Activated CD8-positive, alpha-beta T cell treated with anti-CD3 and anti-CD28 coated beads for 36 hours (primary cell): Measurements from ENCODE around the gene STXBP6. TPM values are rescaled to one million over a fixed set of nuclear protein-coding genes. Genes with fewer than 3 reads are reported as not detected.
"Not testable (repeated sequence)": the region's sequence is repeated elsewhere in the genome, so short reads cannot be mapped to it uniquely, and the experiment has no call there.

Experiments
- ATAC-seq: fragments of 200-7000 bp; cut with Tn5 transposase; one replicate; pipeline ENCODE4 v1.10.0; 2021; ENCODE audit warnings: mild to moderate bottlenecking, moderate library complexity
- CTCF ChIA-PET: fragments of 350-600 bp; sonication (Branson Sonifier 250); formaldehyde crosslinking; loops from one replicate; lab custom pipeline; 2021; ENCODE audit warnings: antibody characterized with exemption; lab: Charles Lee
- POLR2A ChIA-PET: fragments of 350-600 bp; sonication (Branson Sonifier 250); formaldehyde crosslinking; loops from one replicate; lab custom pipeline; 2021; ENCODE audit warnings: antibody characterized with exemption; lab: Charles Lee
- DNase-seq: peaks from one replicate; pipeline ENCODE4 v3.0.0-alpha.2; 2020
- H3K27ac Mint-ChIP-seq: one replicate; pipeline ENCODE4 v1.8.0; 2021; ENCODE audit warnings: mild to moderate bottlenecking, mixed read lengths
- H3K27me3 Mint-ChIP-seq: one replicate; pipeline ENCODE4 v1.8.0; 2021; ENCODE audit warnings: mixed read lengths
- H3K36me3 Mint-ChIP-seq: one replicate; pipeline ENCODE4 v1.8.0; 2021; ENCODE audit warnings: low read depth, mixed read lengths
- H3K4me1 Mint-ChIP-seq: one replicate; pipeline ENCODE4 v1.8.0; 2021; ENCODE audit warnings: low read depth, mixed read lengths
- H3K4me3 Mint-ChIP-seq: one replicate; pipeline ENCODE4 v1.8.0; 2021; ENCODE audit warnings: mild to moderate bottlenecking, moderate library complexity, mixed read lengths
- H3K9me3 Mint-ChIP-seq: one replicate; pipeline ENCODE4 v1.8.0; 2021; ENCODE audit warnings: mixed read lengths
- intact Hi-C: fragments of 100-400 bp; cut with micrococcal nuclease; formaldehyde crosslinking; loops from one replicate; pipeline ENCODE4 v1.10.0; 2022
- total RNA-seq, 2 experiments: library from RNA; stranded (reverse); gene quantifications; one replicate each; pipeline ENCODE4 v1.2.3, GENCODE V29; 2021
- TF ChIP-seq, protein P1 (sequence below): fragments of 200-600 bp; IDR thresholded peaks from one replicate; pipeline ENCODE4 v1.8.0; 2022; ENCODE audit warnings: antibody characterized with exemption, mild to moderate bottlenecking

The STXBP6 gene
- total RNA-seq, 2 experiments from 2014 or later = not detected

- H3K27ac Mint-ChIP-seq = no peak overlapping the region
- DNase-seq = no peak
- H3K27me3 Mint-ChIP-seq = peaks cover 2% of the 10 kb centered on the region
- ATAC-seq = no peak
- CTCF ChIA-PET = no interaction called here
- no peak overlapping the region for H3K4me3 Mint-ChIP-seq
- no peaks in the 10 kb centered on the region for H3K4me1 Mint-ChIP-seq
- intact Hi-C loops = no loop called here
- POLR2A ChIA-PET = no interaction called here
- H3K9me3 Mint-ChIP-seq = no peaks in the 10 kb centered on the region
- H3K36me3 Mint-ChIP-seq = no peaks in the 10 kb centered on the region
- TF ChIP-seq, protein P1, sequence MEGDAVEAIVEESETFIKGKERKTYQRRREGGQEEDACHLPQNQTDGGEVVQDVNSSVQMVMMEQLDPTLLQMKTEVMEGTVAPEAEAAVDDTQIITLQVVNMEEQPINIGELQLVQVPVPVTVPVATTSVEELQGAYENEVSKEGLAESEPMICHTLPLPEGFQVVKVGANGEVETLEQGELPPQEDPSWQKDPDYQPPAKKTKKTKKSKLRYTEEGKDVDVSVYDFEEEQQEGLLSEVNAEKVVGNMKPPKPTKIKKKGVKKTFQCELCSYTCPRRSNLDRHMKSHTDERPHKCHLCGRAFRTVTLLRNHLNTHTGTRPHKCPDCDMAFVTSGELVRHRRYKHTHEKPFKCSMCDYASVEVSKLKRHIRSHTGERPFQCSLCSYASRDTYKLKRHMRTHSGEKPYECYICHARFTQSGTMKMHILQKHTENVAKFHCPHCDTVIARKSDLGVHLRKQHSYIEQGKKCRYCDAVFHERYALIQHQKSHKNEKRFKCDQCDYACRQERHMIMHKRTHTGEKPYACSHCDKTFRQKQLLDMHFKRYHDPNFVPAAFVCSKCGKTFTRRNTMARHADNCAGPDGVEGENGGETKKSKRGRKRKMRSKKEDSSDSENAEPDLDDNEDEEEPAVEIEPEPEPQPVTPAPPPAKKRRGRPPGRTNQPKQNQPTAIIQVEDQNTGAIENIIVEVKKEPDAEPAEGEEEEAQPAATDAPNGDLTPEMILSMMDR = no peak
Observed at GRCh38 chr14:24966579-24966964, 83.4 kb downstream of the STXBP6 start.

- H3K4me3 Mint-ChIP-seq = no peak overlapping the region
- TF ChIP-seq, protein P1 = no peak
- H3K9me3 Mint-ChIP-seq = no peaks in the 10 kb centered on the region
- DNase-seq (no peak), ATAC-seq (no peak)
- peaks cover 2% of the 10 kb centered on the region for H3K27me3 Mint-ChIP-seq
- POLR2A ChIA-PET = no interaction called here
- H3K4me1 Mint-ChIP-seq = no peaks in the 10 kb centered on the region
- CTCF ChIA-PET = interaction anchor here (1.3 kb wide), 1 partner anchor 12 kb away, joined by 4 read pairs; no protein-coding TSS in a partner anchor
- no peaks in the 10 kb centered on the region for H3K36me3 Mint-ChIP-seq
- no peak overlapping the region for H3K27ac Mint-ChIP-seq
- intact Hi-C loops = no loop called here
Observed at GRCh38 chr14:24965934-24966578, 83.9 kb downstream of the STXBP6 start.

DNA sequence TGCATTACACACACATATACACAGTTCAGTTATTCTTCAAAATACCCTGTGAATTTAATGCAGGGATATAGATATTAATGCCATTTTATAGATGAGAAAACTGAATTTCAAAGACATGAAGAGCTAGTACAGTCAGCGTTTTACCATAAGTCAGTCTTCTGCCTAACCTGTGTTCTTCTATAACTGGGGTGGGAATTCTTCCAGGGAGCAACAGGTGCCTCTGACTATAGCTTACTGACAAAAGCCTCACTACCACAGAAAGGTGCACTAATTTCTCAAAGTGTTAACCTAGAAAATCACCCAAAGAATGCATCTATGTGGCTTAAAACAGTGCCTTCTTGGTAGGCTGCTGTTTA lies 84.4 kb downstream of the STXBP6 start:
- ATAC-seq (no peak), DNase-seq (no peak)
- intact Hi-C loops = no loop called here
- TF ChIP-seq, protein P1 = no peak
- Mint-ChIP-seq H3K36me3 (no peaks in the 10 kb centered on the region), H3K4me1 (no peaks in the 10 kb centered on the region), H3K9me3 (no peaks in the 10 kb centered on the region), H3K27me3 (peaks cover 2% of the 10 kb centered on the region), H3K4me3 (no peak overlapping the region), H3K27ac (no peak overlapping the region)
- ChIA-PET POLR2A (no interaction called here), CTCF (interaction anchor here (1.3 kb wide), 1 partner anchor 12 kb away, joined by 4 read pairs; no protein-coding TSS in a partner anchor)

GRCh38 chr14:24964591-24964990 lies 85.4 kb downstream of the STXBP6 start:
- Mint-ChIP-seq H3K4me1 (no peaks in the 10 kb centered on the region), H3K27ac (no peak overlapping the region), H3K27me3 (peaks cover 2% of the 10 kb centered on the region), H3K9me3 (no peaks in the 10 kb centered on the region), H3K36me3 (no peaks in the 10 kb centered on the region), H3K4me3 (no peak overlapping the region)
- intact Hi-C loops = no loop called here
- ChIA-PET CTCF (no interaction called here), POLR2A (no interaction called here)
- DNase-seq (no peak), ATAC-seq (no peak)
- TF ChIP-seq, protein P1 = no peak

- Mint-ChIP-seq H3K27ac (no peak overlapping the region), H3K4me1 (no peaks in the 10 kb centered on the region), H3K4me3 (no peak overlapping the region), H3K27me3 (peaks cover 1% of the 10 kb centered on the region), H3K9me3 (no peaks in the 10 kb centered on the region), H3K36me3 (no peaks in the 10 kb centered on the region)
- TF ChIP-seq, protein P1 = no peak
- POLR2A ChIA-PET = no interaction called here
- intact Hi-C loops = no loop called here
- CTCF ChIA-PET = no interaction called here
- no peak for DNase-seq
- ATAC-seq = no peak
Observed at GRCh38 chr14:24964048-24964447, 85.9 kb downstream of the STXBP6 start.

DNA sequence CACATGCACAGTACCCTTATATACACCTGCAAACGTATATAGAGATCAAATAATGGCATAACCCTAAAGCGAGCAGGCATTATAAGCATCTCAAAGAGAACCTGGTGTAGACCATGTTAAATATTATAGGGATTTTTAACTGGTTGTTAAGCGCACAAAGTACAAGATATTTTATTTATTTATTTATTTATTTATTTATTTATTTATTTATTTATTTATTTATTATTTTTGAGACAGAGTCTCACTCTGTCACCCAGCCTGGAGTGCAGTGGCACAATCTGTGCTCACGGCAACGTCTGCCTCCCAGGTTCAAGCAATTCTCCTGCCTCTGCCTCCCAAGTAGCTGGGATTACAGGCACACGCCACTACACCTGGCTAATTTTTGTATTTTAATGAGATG lies 87.8 kb downstream of the STXBP6 start:
- H3K9me3 Mint-ChIP-seq, H3K4me1 Mint-ChIP-seq, POLR2A ChIA-PET, ATAC-seq, intact Hi-C loops, H3K27me3 Mint-ChIP-seq, H3K4me3 Mint-ChIP-seq, H3K36me3 Mint-ChIP-seq, DNase-seq, H3K27ac Mint-ChIP-seq, CTCF ChIA-PET: not testable (repeated sequence)
